H1 (cell line): ENCODE results near the gene TBCD. TPM values are rescaled to one million over a fixed set of nuclear protein-coding genes. Genes with fewer than 3 reads are reported as not detected.
A peak's percentile ranks its signal among the peaks of the same experiment; 100 is the strongest.

Experiments used
- CTCF ChIA-PET: fragments of 300-600 bp; sonication (Branson Sonifier 250); formaldehyde crosslinking; loops from one replicate; lab custom pipeline; 2021; ENCODE audit not compliant: partially characterized antibody; lab: Charles Lee
- POLR2A ChIA-PET: fragments of 300-600 bp; sonication (Branson Sonifier 250); formaldehyde crosslinking; loops from one replicate; lab custom pipeline; 2021; ENCODE audit warnings: inconsistent platforms; ENCODE audit not compliant: partially characterized antibody; lab: Charles Lee
- DNase-seq, 2 experiments: peaks; one replicate each; pipeline versions ENCODE4 v3.0.0 to v3.0.0-alpha.2; 2010 to 2022; ENCODE audit warnings: low spot score in 2 of 2, low read depth in 1 of 2, mixed read lengths in 1 of 2
- FAIRE-seq: peaks from 2 replicates; lab custom pipeline; 2011; peaks lifted over from hg19 to GRCh38; lab: Jason Lieb, UNC
- H2AFZ ChIP-seq: 2 replicates; pipeline ENCODE4 v1.8.1; 2012; ENCODE audit warnings: low read length, inconsistent platforms
- H2AK5ac ChIP-seq: 2 replicates; pipeline ENCODE4 v1.6.1; 2013; ENCODE audit warnings: low read depth, low read length
- H2BK120ac ChIP-seq: replicated peaks from 2 replicates; pipeline ENCODE3; 2013; ENCODE audit warnings: low read depth, low read length, inconsistent platforms
- H2BK12ac ChIP-seq: 2 replicates; pipeline ENCODE4 v1.6.1; 2013; ENCODE audit warnings: low read depth, low read length
- H2BK15ac ChIP-seq: 2 replicates; pipeline ENCODE4 v1.6.1; 2013; ENCODE audit warnings: low read length
- H2BK20ac ChIP-seq: 2 replicates; pipeline ENCODE4 v1.6.1; 2013; ENCODE audit warnings: low read length
- H2BK5ac ChIP-seq: 2 replicates; pipeline ENCODE4 v1.6.1; 2013; ENCODE audit warnings: low read depth, low read length
- H3K14ac ChIP-seq: 2 replicates; pipeline ENCODE4 v1.6.1; 2013; ENCODE audit warnings: inconsistent platforms; ENCODE audit not compliant: insufficient read length
- H3K18ac ChIP-seq: 2 replicates; pipeline ENCODE4 v1.6.1; 2013; ENCODE audit warnings: low read length; ENCODE audit errors: extremely low read depth
- H3K23ac ChIP-seq: 2 replicates; pipeline ENCODE4 v1.6.1; 2013; ENCODE audit warnings: inconsistent platforms; ENCODE audit not compliant: insufficient read length
- H3K23me2 ChIP-seq: 2 replicates; pipeline ENCODE4 v1.6.1; 2013; ENCODE audit warnings: low read depth, low read length
- H3K27ac ChIP-seq: 2 replicates; pipeline ENCODE4 v1.6.1; 2011; ENCODE audit warnings: low read depth, low read length, inconsistent platforms
- H3K27me3 ChIP-seq, 4 experiments: replicated peaks in 1 of 4; 1 replicate in 1 of 4; 2 replicates in 3 of 4; pipeline versions ENCODE4 v1.6.1 to v1.8.1; 2011 to 2013; ENCODE audit warnings: low read length in 3 of 4, mild to moderate bottlenecking in 3 of 4, inconsistent platforms in 2 of 4, mixed read lengths in 2 of 4, moderate library complexity in 1 of 4; ENCODE audit not compliant: control insufficient read depth in 3 of 4, insufficient read depth in 3 of 4; ENCODE audit errors: extremely low read depth in 1 of 4
- H3K36me3 ChIP-seq, 4 experiments: 2 replicates each; pipeline versions ENCODE4 v1.6.1 to v1.8.1; 2011 to 2013; ENCODE audit warnings: mild to moderate bottlenecking in 4 of 4, low read length in 3 of 4, moderate library complexity in 2 of 4, control low read depth in 1 of 4, inconsistent platforms in 1 of 4; ENCODE audit not compliant: insufficient read depth in 4 of 4, control insufficient read depth in 2 of 4
- H3K4ac ChIP-seq: replicated peaks from 2 replicates; pipeline ENCODE3; 2013; ENCODE audit warnings: low read length, low read depth, mixed read lengths, inconsistent platforms; ENCODE audit not compliant: insufficient read length
- H3K4me1 ChIP-seq, 4 experiments: replicated peaks in 1 of 4; 1 replicate in 1 of 4; 2 replicates in 3 of 4; pipeline versions ENCODE4 v1.6.1 to v1.8.1; 2011 to 2013; ENCODE audit warnings: low read length in 3 of 4, inconsistent platforms in 2 of 4, mixed read lengths in 1 of 4; ENCODE audit not compliant: insufficient read depth in 4 of 4, control insufficient read depth in 3 of 4
- H3K4me2 ChIP-seq, 2 experiments: 2 replicates each; pipeline versions ENCODE4 v1.6.1 to v1.8.1; 2011 to 2013; ENCODE audit warnings: low read depth in 2 of 2, low read length in 2 of 2, control low read depth in 1 of 2, inconsistent platforms in 1 of 2, mild to moderate bottlenecking in 1 of 2; ENCODE audit not compliant: insufficient read depth in 1 of 2
- H3K4me3 ChIP-seq, 4 experiments: fragments of 200-600, 300-600 bp in 1 of 4; sonication (generic), shearing (Covaris generic), sonication (Bioruptor Twin) in 1 of 4; 2 replicates each; pipeline versions ENCODE4 v1.5.1 to v1.8.1; 2011 to 2016; ENCODE audit warnings: low read length in 4 of 4, low read depth in 3 of 4, control low read depth in 2 of 4, inconsistent platforms in 2 of 4, mild to moderate bottlenecking in 2 of 4, mixed read lengths in 1 of 4, moderate library complexity in 1 of 4; ENCODE audit not compliant: insufficient read depth in 2 of 4; ENCODE audit errors: extremely low read depth in 1 of 4
- H3K56ac ChIP-seq: replicated peaks from 2 replicates; pipeline ENCODE3; 2013; ENCODE audit warnings: low read depth, mild to moderate bottlenecking, mixed read lengths, low read length, inconsistent platforms; ENCODE audit not compliant: insufficient read length
- H3K79me1 ChIP-seq: 2 replicates; pipeline ENCODE4 v1.6.1; 2013; ENCODE audit warnings: low read depth, low read length, control low read depth
- H3K79me2 ChIP-seq, 2 experiments: 2 replicates each; pipeline versions ENCODE4 v1.6.1 to v1.8.1; 2012 to 2013; ENCODE audit warnings: low read length in 2 of 2, mild to moderate bottlenecking in 2 of 2, inconsistent platforms in 1 of 2; ENCODE audit not compliant: insufficient read depth in 2 of 2, control insufficient read depth in 1 of 2
- H3K9ac ChIP-seq, 4 experiments: replicated peaks in 1 of 4; 1 replicate in 1 of 4; 2 replicates in 3 of 4; pipeline versions ENCODE4 v1.6.1 to v1.8.1; 2011 to 2013; ENCODE audit warnings: low read depth in 3 of 4, low read length in 3 of 4, control low read depth in 2 of 4, mild to moderate bottlenecking in 2 of 4, moderate library complexity in 2 of 4, inconsistent platforms in 1 of 4; ENCODE audit errors: extremely low read depth in 1 of 4
- H3K9me3 ChIP-seq, 2 experiments: 2 replicates each; pipeline versions ENCODE4 v1.6.1 to v1.8.1; 2012 to 2013; ENCODE audit warnings: mild to moderate bottlenecking in 2 of 2, moderate library complexity in 2 of 2, control low read depth in 1 of 2, inconsistent platforms in 1 of 2, low read depth in 1 of 2, low read length in 1 of 2, mixed read lengths in 1 of 2; ENCODE audit not compliant: insufficient read depth in 2 of 2
- H4K20me1 ChIP-seq, 2 experiments: replicated peaks in 1 of 2; 2 replicates each; pipeline versions ENCODE3 to v1.8.1; 2011 to 2013; ENCODE audit warnings: inconsistent platforms in 2 of 2, low read length in 2 of 2, mild to moderate bottlenecking in 1 of 2; ENCODE audit not compliant: insufficient read depth in 2 of 2, control insufficient read depth in 1 of 2
- H4K5ac ChIP-seq: 2 replicates; pipeline ENCODE4 v1.6.1; 2013; ENCODE audit warnings: low read length, low read depth, mixed read lengths, inconsistent platforms; ENCODE audit not compliant: insufficient read length
- H4K8ac ChIP-seq: 2 replicates; pipeline ENCODE4 v1.8.0; 2013; ENCODE audit warnings: mild to moderate bottlenecking, moderate library complexity, low read length, inconsistent platforms; ENCODE audit not compliant: insufficient read depth; ENCODE audit errors: extremely low read depth
- H4K91ac ChIP-seq: replicated peaks from 2 replicates; pipeline ENCODE3; 2013; ENCODE audit warnings: low read length, mixed read lengths, inconsistent platforms; ENCODE audit not compliant: insufficient read length
- BCL11A ChIP-seq, 2 experiments: IDR thresholded peaks; one replicate each; pipeline ENCODE4 v1.6.1; 2011; ENCODE audit warnings: low read depth in 2 of 2, low read length in 2 of 2, mild to moderate bottlenecking in 2 of 2
- GTF2F1 ChIP-seq: IDR thresholded peaks from 2 replicates; pipeline ENCODE4 v1.6.1; 2012; ENCODE audit warnings: low read depth, low read length, improper control_type of control experiment, borderline replicate concordance
- JUND ChIP-seq: IDR thresholded peaks from 2 replicates; pipeline ENCODE4 v1.6.1; 2011; ENCODE audit warnings: mild to moderate bottlenecking, improper control_type of control experiment, low read length
- NANOG ChIP-seq: IDR thresholded peaks from 2 replicates; pipeline ENCODE4 v1.6.1; 2011; ENCODE audit warnings: low read length, low read depth, mild to moderate bottlenecking, inconsistent platforms; ENCODE audit not compliant: insufficient read depth, poor library complexity, severe bottlenecking
- SP2 ChIP-seq: IDR thresholded peaks from 2 replicates; pipeline ENCODE4 v1.6.1; 2012; ENCODE audit warnings: mild to moderate bottlenecking, low read length, inconsistent platforms
- ZNF274 ChIP-seq: IDR thresholded peaks from 2 replicates; pipeline ENCODE4 v1.7.0; 2012; ENCODE audit warnings: low read length, borderline replicate concordance; ENCODE audit errors: extremely low read depth
- WGBS, 2 experiments: shearing (Covaris generic) in 1 of 2; methylation state at CpG; one replicate each; pipeline versions ENCODE4 v1.1.6 to v1.1.7; 2013 to 2015; ENCODE audit warnings: low lambda C conversion rate in 2 of 2, mixed read lengths in 2 of 2, inconsistent platforms in 1 of 2, low coverage in 1 of 2, missing lambda C conversion rate in 1 of 2; ENCODE audit not compliant: insufficient replicate concordance in 2 of 2, insufficient coverage in 1 of 2, insufficient read length in 1 of 2; ENCODE audit errors: extremely low coverage in 1 of 2, missing lambda C conversion rate in 1 of 2; 5-methylcytosine and 5-hydroxymethylcytosine counted together
- polyA plus RNA-seq, 7 experiments: library from polyadenylated mRNA; depleted of rRNA in 3 of 7; stranded (reverse) in 5 of 7; unstranded in 2 of 7; fragments of >200 nt in 5 of 7; fragments of 200-250 nt in 2 of 7; gene quantifications; 1 replicate in 5 of 7; 2 replicates in 1 of 7; 4 replicates in 1 of 7; pipeline versions ENCODE4 v1.2.1 to v1.2.3, GENCODE V29; 2011 to 2013; ENCODE audit warnings: missing spikeins in 2 of 7, mixed read lengths in 2 of 7
- total RNA-seq: library from RNA; stranded (reverse); fragmentation: NEBNext Ultra II Directional; extraction: Animal tissue kit (Norgen Biotek cat#: 25700); gene quantifications from 2 replicates; pipeline ENCODE4 v1.2.1, GENCODE V29; 2021

The TBCD gene
- total and polyA plus RNA-seq, 2 of the 8 experiments (the other 6 are each of a cell fraction or from before 2014, with no cell fraction given) = 118 to 162 TPM

GRCh38 chr17:82848022-82848592 is 96.2 kb downstream of the TBCD start:
- TF ChIP-seq GTF2F1 (no peak), ZNF274 (no peak), BCL11A (IDR thresholded peaks at IDR 0.05; ENCODE audit: low read depth in 2 of 2, low read length in 2 of 2) (no peak), JUND (no peak), NANOG (no peak), SP2 (no peak)
- TF ChIP-seq, all 59 proteins: peak for 0
- WGBS, 2 experiments = 93% methylated on average over 23 of the region's 23 CpGs; no CpG with 5 or more reads in 1 of the 2 experiments
- Histone ChIP-seq H3K4me1 (no peaks in the 10 kb centered on the region), H3K36me3 (peaks cover 0 to 6% (median 0%) of the 10 kb centered on the region in 4 experiments; a peak in 2 of 8 replicates), H2BK120ac (no peak overlapping the region), H3K27ac (no peak overlapping the region), H3K27me3 (no peaks in the 10 kb centered on the region), H3K23ac (no peak overlapping the region), H3K56ac (no peak overlapping the region), H3K18ac (no peak overlapping the region), H4K91ac (no peak overlapping the region), H3K14ac (no peak overlapping the region), H2AK5ac (no peak overlapping the region), H2BK15ac (no peak overlapping the region), H3K4me2 (no peak overlapping the region), H4K5ac (no peak overlapping the region), H4K20me1 (peaks cover 3 to 4% of the 10 kb centered on the region in 2 experiments), H2BK5ac (no peak overlapping the region), H3K4me3 (no peak overlapping the region), H3K79me2 (no peaks in the 10 kb centered on the region; a peak in 1 of 4 replicates), H2AFZ (no peak overlapping the region), H3K23me2 (no peaks in the 10 kb centered on the region), H4K8ac (peak overlapping the region; percentile 65; the same call in 1 of the 2 replicates), H3K4ac (no peak overlapping the region), H2BK12ac (no peak overlapping the region), H3K9me3 (peaks cover 0 to 7% of the 10 kb centered on the region in 2 experiments; a peak in 1 of 4 replicates), H3K9ac (no peak overlapping the region), H3K79me1 (peaks cover 5% of the 10 kb centered on the region; the same call in 1 of the 2 replicates), H2BK20ac (no peak overlapping the region)
- POLR2A ChIA-PET = no interaction called here
- DNase-seq = no peak
- CTCF ChIA-PET = interaction anchor here (0.9 kb wide), 1 partner anchor 28 kb away, joined by 3 read pairs; no protein-coding TSS in a partner anchor
- FAIRE-seq = no peak
